GM12878 (cell line): ENCODE results near the gene ANKRD13A. TPM values are rescaled to one million over a fixed set of nuclear protein-coding genes. Genes with fewer than 3 reads are reported as not detected.

ENCODE experiments used
- ATAC-seq: fragments of 200-7000 bp; cut with Tn5 transposase; 3 replicates; pipeline ENCODE4 v1.9.1; 2020; ENCODE audit warnings: mild to moderate bottlenecking, moderate library complexity
- BruUV-seq: library from RNA; stranded (reverse); fragments of 400-500 nt; replicated peaks from 2 replicates; lab custom pipeline; 2021; lab: Mats Ljungman, UMichigan
- CTCF ChIA-PET: fragments of 300-600 bp; sonication (Branson Sonifier 250); formaldehyde crosslinking; extraction: SDS; loops from one replicate; lab custom pipeline; 2021; ENCODE audit warnings: inconsistent platforms; lab: Yijun Ruan, JAX
- POLR2A ChIA-PET: fragments of 350-600 bp; formaldehyde crosslinking; extraction: SDS; loops from one replicate; lab custom pipeline; 2021; ENCODE audit warnings: inconsistent platforms; lab: Charles Lee
- RAD21 ChIA-PET: fragments of 300-600 bp; sonication (Branson Sonifier 250); formaldehyde crosslinking; loops from one replicate; lab custom pipeline; 2023; ENCODE audit warnings: antibody characterized with exemption; ENCODE audit not compliant: unreplicated experiment; lab: Charles Lee
- SMC1A ChIA-PET: fragments of 300-600 bp; sonication (Branson Sonifier 250); formaldehyde crosslinking; loops from one replicate; lab custom pipeline; 2023; ENCODE audit not compliant: unreplicated experiment, uncharacterized antibody; lab: Charles Lee
- DNase-seq: peaks from one replicate; pipeline ENCODE4 v3.0.0-alpha.2; 2011; ENCODE audit warnings: low read depth, low spot score
- FAIRE-seq: peaks from 3 replicates; lab custom pipeline; 2011; peaks lifted over from hg19 to GRCh38; lab: Jason Lieb, UNC
- H2AFZ ChIP-seq: 2 replicates; pipeline ENCODE4 v1.6.0; 2011; ENCODE audit warnings: low read depth, low read length, control low read depth; ENCODE audit not compliant: control insufficient read depth
- H3K27ac ChIP-seq: 2 replicates; pipeline ENCODE4 v1.5.1; 2011; ENCODE audit warnings: control low read depth; ENCODE audit not compliant: control insufficient read depth, insufficient read depth
- H3K27me3 ChIP-seq, 2 experiments: replicated peaks in 1 of 2; 2 replicates each; pipeline versions ENCODE4 v1.6.0 to v1.6.1; 2011; ENCODE audit warnings: low read length in 1 of 2; ENCODE audit not compliant: control insufficient read depth in 2 of 2, insufficient read depth in 2 of 2
- H3K36me3 ChIP-seq, 2 experiments: 2 replicates each; pipeline ENCODE4 v1.5.1; 2011; ENCODE audit warnings: low read length in 1 of 2; ENCODE audit not compliant: control insufficient read depth in 2 of 2, insufficient read depth in 2 of 2
- H3K4me1 ChIP-seq: 2 replicates; pipeline ENCODE4 v1.6.1; 2011; ENCODE audit warnings: mild to moderate bottlenecking, low read length, moderate library complexity, mixed read lengths; ENCODE audit not compliant: control insufficient read depth, insufficient read depth
- H3K4me2 ChIP-seq: 2 replicates; pipeline ENCODE4 v1.6.0; 2011; ENCODE audit warnings: control low read depth; ENCODE audit not compliant: control insufficient read depth, insufficient read depth
- H3K4me3 ChIP-seq: fragments of 200-600 bp; sonication (generic); 2 replicates; pipeline ENCODE4 v1.5.1; 2016
- H3K79me2 ChIP-seq: 2 replicates; pipeline ENCODE4 v1.6.0; 2011; ENCODE audit warnings: low read length; ENCODE audit not compliant: control insufficient read depth, insufficient read depth
- H3K9ac ChIP-seq: 2 replicates; pipeline ENCODE4 v1.8.0; 2011; ENCODE audit warnings: low read length, control low read depth, mixed read lengths; ENCODE audit not compliant: control insufficient read depth, insufficient read depth
- H3K9me3 ChIP-seq: replicated peaks from 3 replicates; pipeline ENCODE4 v1.5.1; 2011; ENCODE audit warnings: mild to moderate bottlenecking, low read length; ENCODE audit not compliant: control insufficient read depth, insufficient read depth
- H4K20me1 ChIP-seq: 2 replicates; pipeline ENCODE4 v1.6.0; 2011; ENCODE audit not compliant: control insufficient read depth, insufficient read depth
- ATF7 ChIP-seq: fragments of 450-650 bp; IDR thresholded peaks from 2 replicates; pipeline ENCODE4 v1.6.1; 2016; ENCODE audit warnings: low read depth, mild to moderate bottlenecking
- SPI1 ChIP-seq: IDR thresholded peaks from 2 replicates; pipeline ENCODE4 v1.6.1; 2011; ENCODE audit warnings: low read depth, mild to moderate bottlenecking, low read length, moderate library complexity, borderline replicate concordance; ENCODE audit not compliant: insufficient read depth
- TCF7 ChIP-seq: IDR thresholded peaks from 2 replicates; pipeline ENCODE4 v1.6.1; 2014; ENCODE audit warnings: antibody characterized with exemption, borderline replicate concordance
- ZNF687 ChIP-seq: fragments of 450-650 bp; IDR thresholded peaks from 2 replicates; pipeline ENCODE4 v1.6.1; 2017; ENCODE audit warnings: mild to moderate bottlenecking, moderate library complexity
- WGBS: methylation state at CpG from one replicate; pipeline ENCODE4 v1.1.6; 2016; ENCODE audit warnings: low lambda C conversion rate; ENCODE audit not compliant: insufficient replicate concordance, insufficient coverage; ENCODE audit errors: missing lambda C conversion rate; 5-methylcytosine and 5-hydroxymethylcytosine counted together
- in situ Hi-C: fragments of 300-500 bp; cut with MboI; formaldehyde crosslinking; loops from 9 replicates; pipeline ENCODE4 v1.14.3; 2018; ENCODE audit warnings: mixed read lengths
- intact Hi-C: fragments of 100-400 bp; cut with micrococcal nuclease; formaldehyde crosslinking; loops from one replicate; pipeline ENCODE4 v1.14.2; 2022; ENCODE audit not compliant: unreplicated experiment
- polyA plus RNA-seq, 11 experiments: library from polyadenylated mRNA; depleted of rRNA in 4 of 11; unstranded in 6 of 11; stranded (reverse) in 5 of 11; fragments of >200 nt; fragmentation: Nextera tagmentation in 4 of 11; fragmentation: Illumina TruSeq in 1 of 11; extraction: Ambion mirVana in 4 of 11; extraction: Trizol in 1 of 11; gene quantifications; 1 replicate in 1 of 11; 2 replicates in 10 of 11; pipeline versions ENCODE4 v1.2.1 to v1.2.3, GENCODE V29; 2011 to 2016; ENCODE audit warnings: inconsistent platforms in 2 of 11, missing spikeins in 2 of 11, low read depth in 1 of 11
- total RNA-seq, 4 experiments: library from RNA; depleted of rRNA in 3 of 4; stranded (reverse); fragments of >200 nt in 3 of 4; fragmentation: Illumina TruSeq in 1 of 4; extraction: Trizol in 1 of 4; gene quantifications; 2 replicates each; pipeline versions ENCODE4 v1.2.1 to v1.2.3, GENCODE V29; 2013 to 2021

Gene ANKRD13A
- total and polyA plus RNA-seq, 10 of the 15 experiments (the other 5 are each of a cell fraction or from before 2014, with no cell fraction given) = 10.2 to 93.4 (median 76.5) TPM

DNA sequence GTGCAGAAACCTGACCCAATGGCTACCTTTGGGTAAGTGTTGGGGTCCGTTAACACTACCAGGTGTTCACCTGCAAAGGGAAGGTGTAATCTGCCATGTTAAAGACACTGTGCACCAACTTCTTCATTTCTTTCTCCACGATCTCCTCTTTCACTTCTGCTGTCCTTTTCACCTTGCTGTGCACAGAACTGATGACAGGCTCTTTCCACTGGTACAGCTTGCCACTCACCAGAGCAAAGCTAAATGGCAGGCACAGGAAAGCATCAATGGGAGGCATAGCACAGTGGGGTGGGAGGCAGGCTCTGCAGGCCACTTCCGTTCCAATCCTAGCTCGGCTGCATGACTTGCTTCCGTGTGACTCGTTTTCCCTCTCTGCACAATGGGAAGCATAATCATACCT lies 51.7 kb downstream of the ANKRD13A start:
- no peaks in the 10 kb centered on the region for H3K36me3 ChIP-seq
- FAIRE-seq = no peak
- no peaks in the 10 kb centered on the region for H4K20me1 ChIP-seq
- H3K9ac ChIP-seq = no peak overlapping the region
- peak overlapping the region; percentile 5; the same call in 1 of the 2 replicates for H3K4me2 ChIP-seq
- peaks cover 29% of the 10 kb centered on the region for H3K4me1 ChIP-seq
- ChIA-PET CTCF (interaction anchor here (1.3 kb wide), 1 partner anchor 29 kb away, joined by 3 read pairs; no protein-coding TSS in a partner anchor), SMC1A (interaction anchor here (0.7 kb wide), 1 partner anchor 16 kb away, joined by 3 read pairs; no protein-coding TSS in a partner anchor), POLR2A (interaction anchor here (0.7 to 1.5 kb wide), 7 partner anchors 10 to 52 kb away, joined by 3 to 6 read pairs (median 3); partner anchors contain the start of gene ANKRD13A), RAD21 (interaction anchor here (0.9 to 1.7 kb wide), 2 partner anchors 23 to 49 kb away, joined by 3 to 5 read pairs; no protein-coding TSS in a partner anchor)
- ATAC-seq = no peak
- H3K4me3 ChIP-seq = no peak overlapping the region
- DNase-seq = no peak
- 58% methylated on average over 6 of the region's 6 CpGs for WGBS
- H3K27me3 ChIP-seq = no peaks in the 10 kb centered on the region
- no peaks in the 10 kb centered on the region for H3K9me3 ChIP-seq
- H3K27ac ChIP-seq = no peak overlapping the region
- TF ChIP-seq ZNF687 (0 out of 2 replicates have a peak, but pooled peaks have one; percentile 28), ATF7 (peak; percentile 27; the same call in 1 of the 2 replicates), SPI1 (0 out of 2 replicates have a peak, but pooled peaks have one; percentile 33), TCF7 (no peak)
- no peak overlapping the region; the same call in 1 of the 2 replicates for H2AFZ ChIP-seq
- peaks cover 21% of the 10 kb centered on the region for H3K79me2 ChIP-seq
- intact Hi-C loops = no loop called here
- no TSS peak for BruUV-seq
- in situ Hi-C loops = no loop called here
